ENCODE results near the gene SMPD4.

- TF ChIP-seq CTCF (IDR thresholded peaks at IDR 0.05) (no peak), POLR2A (IDR thresholded peaks at IDR 0.05) (no peak)
These were observed 8.8 kb upstream of the SMPD4 start for GRCh38 chr2:130190237-130190636.

Data from esophagus squamous epithelium (tissue), 4 donors.